ENCODE measurements around the gene ADAMTS2.

The ADAMTS2 gene

GRCh38 chr5:179345433-179346321, at the start of gene ADAMTS2:
TSS of gene ADAMTS2 (minus strand) at chr5:179345461. CDS start at chr5:179345328, 133 bp downstream.
- no peak for DNase-seq

- no peak for DNase-seq
Observed at GRCh38 chr5:179393078-179393477, 47.8 kb upstream of the ADAMTS2 start.

- no peak for DNase-seq
Observed at GRCh38 chr5:179387151-179388110, 42.2 kb upstream of the ADAMTS2 start.

GRCh38 chr5:179385914-179386313, 40.7 kb upstream of the ADAMTS2 start:
- no peak for DNase-seq

GRCh38 chr5:179382486-179382885, 37.2 kb upstream of the ADAMTS2 start:
- no peak for DNase-seq

- DNase-seq = no peak
Observed at GRCh38 chr5:179381691-179382090, 36.4 kb upstream of the ADAMTS2 start.

GRCh38 chr5:179380211-179381035, 35.2 kb upstream of the ADAMTS2 start:
- DNase-seq = no peak

- no peak for DNase-seq
Observed at GRCh38 chr5:179379321-179379890, 34.1 kb upstream of the ADAMTS2 start.

- no peak for DNase-seq
Observed at GRCh38 chr5:179378441-179379271, 33.4 kb upstream of the ADAMTS2 start.

GRCh38 chr5:179378116-179378440, 32.8 kb upstream of the ADAMTS2 start:
- DNase-seq = no peak

GRCh38 chr5:179377421-179378115, 32.3 kb upstream of the ADAMTS2 start:
- no peak for DNase-seq

- DNase-seq = no peak
Observed at GRCh38 chr5:179376701-179377420, 31.6 kb upstream of the ADAMTS2 start.

- DNase-seq = no peak
Observed at GRCh38 chr5:179375831-179376365, 30.6 kb upstream of the ADAMTS2 start.

GRCh38 chr5:179375236-179375685, 30.0 kb upstream of the ADAMTS2 start:
- no peak for DNase-seq

- DNase-seq = no peak
Observed at GRCh38 chr5:179374506-179375235, 29.4 kb upstream of the ADAMTS2 start.

- DNase-seq = no peak
Observed at GRCh38 chr5:179373961-179374505, 28.8 kb upstream of the ADAMTS2 start.

- DNase-seq = no peak
Observed at GRCh38 chr5:179373101-179373934, 28.1 kb upstream of the ADAMTS2 start.
